Psoas muscle (tissue), 8 donors: ENCODE measurements around the gene HECW1. TPM values are rescaled to one million over a fixed set of nuclear protein-coding genes. Genes with fewer than 3 reads are reported as not detected.

Experiments
- ATAC-seq, 4 donors: fragments of 200-7000 bp; cut with Tn5 transposase; one replicate each; pipeline ENCODE4 v1.9.1; 2020; ENCODE audit warnings: moderate library complexity in 3 of 4, mild to moderate bottlenecking in 2 of 4
- DNase-seq, 2 donors: peaks; one replicate each; pipeline ENCODE4 v3.0.0-alpha.2; 2020
- H3K27ac ChIP-seq: fragments of 200-600 bp; one replicate; pipeline ENCODE4 v1.8.0; 2022
- H3K27me3 ChIP-seq, 3 donors: fragments of 200-600 bp in 1 of 3; one replicate each; pipeline versions ENCODE4 v1.6.1 to v1.8.0; 2013 to 2022; ENCODE audit warnings: low read length in 2 of 3, mild to moderate bottlenecking in 2 of 3, moderate library complexity in 1 of 3; ENCODE audit not compliant: insufficient read depth in 3 of 3
- H3K36me3 ChIP-seq, 2 donors: fragments of 200-600 bp in 1 of 2; one replicate each; pipeline versions ENCODE4 v1.6.1 to v1.8.0; 2013 to 2022; ENCODE audit warnings: low read depth in 1 of 2, mild to moderate bottlenecking in 1 of 2, moderate library complexity in 1 of 2; ENCODE audit not compliant: insufficient read depth in 1 of 2
- H3K4me1 ChIP-seq: fragments of 200-600 bp; one replicate; pipeline ENCODE4 v1.8.0; 2022
- H3K4me3 ChIP-seq: fragments of 200-600 bp; one replicate; pipeline ENCODE4 v1.8.0; 2022; ENCODE audit warnings: mild to moderate bottlenecking
- H3K9me3 ChIP-seq: fragments of 200-600 bp; one replicate; pipeline ENCODE4 v1.8.0; 2022
- WGBS, 3 donors: extraction: QIAGEN DNeasy Blood & Tissue Kit; methylation state at CpG; one replicate each; pipeline versions ENCODE4 v1.1.6 to v1.1.7; 2013; 5-methylcytosine and 5-hydroxymethylcytosine counted together
- intact Hi-C, 2 donors: fragments of 100-400 bp; cut with DNase I; formaldehyde crosslinking; loops; one replicate each; pipeline versions ENCODE4 v1.11.0 to v1.14.2; 2022
- polyA plus RNA-seq, 3 donors: library from polyadenylated mRNA; stranded (reverse); fragments of 200-250 nt; gene quantifications; one replicate each; pipeline ENCODE4 v1.2.3, GENCODE V29; 2013
- total RNA-seq, 4 donors: library from RNA; stranded (reverse); fragmentation: NEBNext Ultra II Directional in 2 of 4; extraction: Animal tissue kit (Norgen Biotek cat#: 25700) in 2 of 4; gene quantifications; one replicate each; pipeline versions ENCODE4 v1.2.1 to v1.2.4, GENCODE V29; 2021 to 2023
- TF ChIP-seq, protein P1 (sequence below): fragments of 200-600 bp; IDR thresholded peaks from one replicate; pipeline ENCODE4 v1.8.0; 2022; ENCODE audit warnings: antibody characterized with exemption
- donor health status: healthy with polysubstance abuse.
- donor health status: DM: no; HTN: no; CAD: no; lungs with moderate emphysema.
- donor health status: Bipolar disorder and iron deficiency.
- donor health status: healthy.
- donor health status: DM: yes; HTN: yes; CAD: no.
- donor health status: DM: no; HTN: no; CAD: no.
- donor health status: DM: no; HTN: no; CAD: no.
- donor health status: DM: yes; HTN: yes; CAD: no.

The HECW1 gene
- total and polyA plus RNA-seq, 7 donors: 0.07 to 2.8 (median 1.0) TPM

DNA sequence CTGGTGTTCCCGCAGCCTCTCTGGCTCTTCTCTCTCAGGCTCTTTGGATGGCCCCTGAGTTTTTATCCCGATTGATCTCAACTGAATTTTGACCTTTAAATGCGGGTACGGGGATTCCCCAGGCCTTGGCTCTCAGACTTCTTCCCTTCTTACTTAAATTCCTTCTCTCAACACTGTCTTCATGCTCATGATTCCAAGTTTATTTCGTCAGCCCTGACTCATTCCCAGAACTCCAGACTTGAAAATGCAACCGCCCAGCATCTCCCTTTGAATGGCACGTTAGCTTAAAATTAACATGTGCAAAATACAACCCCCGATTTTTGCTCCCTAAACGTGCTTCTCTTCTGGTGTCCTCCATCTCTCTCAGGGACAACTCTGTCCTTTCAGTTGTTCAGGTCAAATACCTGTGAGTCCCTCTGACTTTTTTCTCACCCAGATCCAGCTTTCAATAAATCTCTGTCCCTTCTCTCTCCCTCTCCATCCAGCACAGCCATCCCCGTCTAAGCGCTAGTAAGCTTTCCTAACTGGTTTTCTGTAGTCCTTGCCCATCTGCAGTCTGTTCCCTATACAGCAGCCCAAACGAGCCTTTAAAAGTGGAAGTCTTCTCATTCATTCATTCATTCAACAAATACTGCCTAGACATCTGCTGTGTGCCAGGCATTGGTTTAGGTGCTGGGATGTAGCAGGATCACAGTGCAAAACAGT, 7.1 kb downstream of the HECW1 start:
- H3K27ac ChIP-seq: no peak overlapping the region
- H3K27me3 ChIP-seq: peaks cover 0 to 47% (median 4%) of the 10 kb centered on the region in 3 donors
- H3K4me3 ChIP-seq: no peak overlapping the region
- 34 to 35% (median 34%) methylated on average over 12 of the region's 12 CpGs for WGBS, 3 donors
- H3K36me3 ChIP-seq: no peaks in the 10 kb centered on the region
- TF ChIP-seq, protein P1, sequence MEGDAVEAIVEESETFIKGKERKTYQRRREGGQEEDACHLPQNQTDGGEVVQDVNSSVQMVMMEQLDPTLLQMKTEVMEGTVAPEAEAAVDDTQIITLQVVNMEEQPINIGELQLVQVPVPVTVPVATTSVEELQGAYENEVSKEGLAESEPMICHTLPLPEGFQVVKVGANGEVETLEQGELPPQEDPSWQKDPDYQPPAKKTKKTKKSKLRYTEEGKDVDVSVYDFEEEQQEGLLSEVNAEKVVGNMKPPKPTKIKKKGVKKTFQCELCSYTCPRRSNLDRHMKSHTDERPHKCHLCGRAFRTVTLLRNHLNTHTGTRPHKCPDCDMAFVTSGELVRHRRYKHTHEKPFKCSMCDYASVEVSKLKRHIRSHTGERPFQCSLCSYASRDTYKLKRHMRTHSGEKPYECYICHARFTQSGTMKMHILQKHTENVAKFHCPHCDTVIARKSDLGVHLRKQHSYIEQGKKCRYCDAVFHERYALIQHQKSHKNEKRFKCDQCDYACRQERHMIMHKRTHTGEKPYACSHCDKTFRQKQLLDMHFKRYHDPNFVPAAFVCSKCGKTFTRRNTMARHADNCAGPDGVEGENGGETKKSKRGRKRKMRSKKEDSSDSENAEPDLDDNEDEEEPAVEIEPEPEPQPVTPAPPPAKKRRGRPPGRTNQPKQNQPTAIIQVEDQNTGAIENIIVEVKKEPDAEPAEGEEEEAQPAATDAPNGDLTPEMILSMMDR: no peak
- no peaks in the 10 kb centered on the region for H3K9me3 ChIP-seq
- DNase-seq (no peak), ATAC-seq (no peak)
- intact Hi-C loops: no loop called here
- H3K4me1 ChIP-seq: no peaks in the 10 kb centered on the region

DNA sequence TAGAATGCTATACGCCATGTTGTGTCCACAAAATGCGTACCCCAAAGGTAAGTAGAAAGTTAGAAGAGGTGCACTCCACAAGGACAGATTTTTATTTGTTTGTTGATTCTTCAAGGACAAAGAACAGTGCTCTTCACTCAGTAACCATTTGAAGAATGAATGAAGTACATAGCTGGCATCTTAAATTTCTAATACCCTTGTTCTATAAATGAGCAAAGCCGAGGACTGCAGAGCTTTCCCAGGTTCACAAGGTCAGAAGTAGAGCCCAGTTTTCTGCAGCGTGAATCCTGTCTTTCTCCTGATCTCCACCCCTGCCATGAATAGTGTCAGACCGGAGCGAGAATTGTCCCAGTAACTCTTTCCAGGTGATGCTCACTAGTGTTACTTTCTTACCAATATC, 9.5 kb downstream of the HECW1 start:
- WGBS, 3 donors: 78 to 85% (median 81%) methylated on average over 6 of the region's 6 CpGs
- DNase-seq (no peak), ATAC-seq (no peak)
- no peaks in the 10 kb centered on the region for H3K9me3 ChIP-seq
- TF ChIP-seq, protein P1: no peak
- intact Hi-C loops: no loop called here
- no peak overlapping the region for H3K27ac ChIP-seq
- H3K4me3 ChIP-seq: no peak overlapping the region
- no peaks in the 10 kb centered on the region for H3K36me3 ChIP-seq
- H3K27me3 ChIP-seq: peaks cover 0 to 26% (median 4%) of the 10 kb centered on the region in 3 donors
- no peaks in the 10 kb centered on the region for H3K4me1 ChIP-seq

GRCh38 chr7:43123457-43123856, 11.0 kb downstream of the HECW1 start:
- TF ChIP-seq, protein P1: no peak
- no peaks in the 10 kb centered on the region for H3K36me3 ChIP-seq
- no peak overlapping the region for H3K27ac ChIP-seq
- intact Hi-C loops: no loop called here
- DNase-seq: no peak
- ATAC-seq: no peak
- no peaks in the 10 kb centered on the region for H3K9me3 ChIP-seq
- WGBS, 3 donors: 31 to 56% (median 35%) methylated on average over 1 of the region's 1 CpG
- H3K4me3 ChIP-seq: no peak overlapping the region
- H3K27me3 ChIP-seq: peaks cover 0 to 23% (median 2%) of the 10 kb centered on the region in 3 donors
- H3K4me1 ChIP-seq: no peaks in the 10 kb centered on the region

GRCh38 chr7:43124388-43124787, 11.9 kb downstream of the HECW1 start:
- no peak overlapping the region for H3K4me3 ChIP-seq
- H3K27ac ChIP-seq: no peak overlapping the region
- 61 to 88% (median 87%) methylated on average over 3 of the region's 3 CpGs for WGBS, 3 donors
- H3K36me3 ChIP-seq: no peaks in the 10 kb centered on the region
- TF ChIP-seq, protein P1: no peak
- no peak for ATAC-seq
- intact Hi-C loops: no loop called here
- H3K9me3 ChIP-seq: no peaks in the 10 kb centered on the region
- H3K27me3 ChIP-seq: peaks cover 0 to 14% (median 0%) of the 10 kb centered on the region in 3 donors
- H3K4me1 ChIP-seq: no peaks in the 10 kb centered on the region
- no peak for DNase-seq

- ATAC-seq (no peak), DNase-seq (no peak)
- Histone ChIP-seq H3K4me1 (no peaks in the 10 kb centered on the region), H3K27me3 (no peaks in the 10 kb centered on the region), H3K4me3 (no peak overlapping the region), H3K27ac (no peak overlapping the region), H3K9me3 (no peaks in the 10 kb centered on the region), H3K36me3 (no peaks in the 10 kb centered on the region)
- WGBS, 3 donors: 88 to 93% (median 90%) methylated on average over 3 of the region's 3 CpGs
- intact Hi-C loops: no loop called here
- TF ChIP-seq, protein P1: no peak
Observed at GRCh38 chr7:43130347-43130746, 17.9 kb downstream of the HECW1 start.
